ENCODE data around the gene CLCN7.

CLCN7 gene

GRCh38 chr16:1434644-1435592, 39.9 kb downstream of the CLCN7 start:
- no peak overlapping the region for H3K27ac ChIP-seq
- TF ChIP-seq ZFX (IDR thresholded peaks at IDR 0.05; ENCODE audit: borderline replicate concordance) (no peak), CTCF (IDR thresholded peaks at IDR 0.05) (no peak)

GRCh38 chr16:1433756-1434155, 41.1 kb downstream of the CLCN7 start:
- no peak overlapping the region for H3K27ac ChIP-seq
- no peak for TF ChIP-seq ZFX (IDR thresholded peaks at IDR 0.05; ENCODE audit: borderline replicate concordance)
- TF ChIP-seq CTCF (IDR thresholded peaks at IDR 0.05): no peak

GRCh38 chr16:1433263-1433560, 41.6 kb downstream of the CLCN7 start:
- no peak overlapping the region for H3K27ac ChIP-seq
- TF ChIP-seq CTCF (IDR thresholded peaks at IDR 0.05): no peak
- TF ChIP-seq ZFX (IDR thresholded peaks at IDR 0.05; ENCODE audit: borderline replicate concordance): no peak

GRCh38 chr16:1432388-1433262, 42.2 kb downstream of the CLCN7 start:
- TF ChIP-seq ZFX (IDR thresholded peaks at IDR 0.05; ENCODE audit: borderline replicate concordance): no peak
- H3K27ac ChIP-seq: no peak overlapping the region

DNA sequence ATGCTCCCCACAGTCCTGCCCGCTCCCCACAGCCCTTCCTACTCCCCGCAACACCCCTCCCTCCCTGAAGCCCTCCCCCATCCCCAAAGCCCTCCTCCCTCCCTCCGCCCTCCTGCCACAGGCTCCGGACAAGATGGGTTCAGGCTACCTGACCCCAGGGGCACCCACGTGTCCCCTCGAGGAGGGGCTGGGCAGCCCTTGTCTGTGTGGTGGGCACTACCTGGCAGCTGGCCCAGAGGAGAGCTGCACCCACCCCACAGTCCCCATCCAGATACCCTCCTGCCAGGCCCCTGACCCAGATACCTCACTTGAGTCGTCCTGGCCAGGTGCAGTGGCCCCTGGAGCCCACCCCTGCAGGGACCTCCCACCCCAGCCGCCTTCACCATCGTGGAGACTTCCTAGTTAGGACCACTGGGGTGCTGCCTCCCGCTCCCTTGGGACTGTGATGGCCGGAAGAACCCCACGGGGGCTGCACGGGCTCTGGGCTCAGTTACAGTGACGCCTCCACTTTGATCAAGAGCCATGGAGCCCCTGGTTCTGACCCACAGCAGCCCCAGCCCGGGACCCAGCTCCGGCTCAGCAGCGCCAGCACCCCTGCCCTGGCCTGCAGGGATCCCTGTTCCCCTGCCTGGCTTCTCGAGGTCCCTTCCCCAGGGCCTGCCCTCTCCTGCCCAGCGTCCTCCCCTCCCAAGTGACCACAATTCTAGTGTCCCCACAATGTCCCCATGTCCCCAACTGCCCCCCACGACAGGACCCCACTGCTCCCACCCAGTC, 43.1 kb downstream of the CLCN7 start:
- TF ChIP-seq ZFX (IDR thresholded peaks at IDR 0.05; ENCODE audit: borderline replicate concordance): no peak
- H3K27ac ChIP-seq: peak overlapping the region; percentile 69

- TF ChIP-seq ZFX (IDR thresholded peaks at IDR 0.05; ENCODE audit: borderline replicate concordance) (no peak), CTCF (IDR thresholded peaks at IDR 0.05) (peak; percentile 42)
- peak within 1 kb of the TSS; percentile 69 for H3K27ac ChIP-seq
Observed at GRCh38 chr16:1430759-1431496, 43.9 kb downstream of the CLCN7 start, which contains the start of gene PERCC1. Gene PERCC1, plus strand, starts transcription at chr16:1431078. Its CDS starts 1,516 bp downstream, at chr16:1432594.

- peak overlapping the region; percentile 69 for H3K27ac ChIP-seq
- TF ChIP-seq CTCF (IDR thresholded peaks at IDR 0.05): no peak
- TF ChIP-seq ZFX (IDR thresholded peaks at IDR 0.05; ENCODE audit: borderline replicate concordance): no peak
Observed at GRCh38 chr16:1430214-1430758, 44.5 kb downstream of the CLCN7 start.
